HepG2 (cell line): Measurements from ENCODE around the gene SRPK3. TPM values are rescaled to one million over a fixed set of nuclear protein-coding genes. Genes with fewer than 3 reads are reported as not detected.

ENCODE experiments used
- ATAC-seq: fragments of 200-7000 bp; cut with Tn5 transposase; 3 replicates; pipeline ENCODE4 v1.9.1; 2020; ENCODE audit warnings: mild to moderate bottlenecking, moderate library complexity
- BruUV-seq: library from RNA; stranded (reverse); fragments of 400-500 nt; replicated peaks from 2 replicates; lab custom pipeline; 2021; lab: Mats Ljungman, UMichigan
- CTCF ChIA-PET: fragments of 300-600 bp; formaldehyde crosslinking; extraction: SDS; loops from one replicate; lab custom pipeline; 2021; ENCODE audit warnings: low total read pairs, inconsistent platforms, low intra/inter-chr PET ratio; lab: Yijun Ruan, JAX
- POLR2A ChIA-PET: fragments of 350-600 bp; sonication (Branson Sonifier 250); formaldehyde crosslinking; loops from one replicate; lab custom pipeline; 2020; ENCODE audit warnings: antibody characterized with exemption, inconsistent platforms; lab: Yijun Ruan, JAX
- DNase-seq: peaks from one replicate; pipeline ENCODE4 v3.0.0-alpha.2; 2015; ENCODE audit warnings: low spot score
- FAIRE-seq: peaks from 3 replicates; lab custom pipeline; 2011; peaks lifted over from hg19 to GRCh38; lab: Jason Lieb, UNC
- H2AFZ ChIP-seq: one replicate; pipeline ENCODE4 v1.6.1; 2011; ENCODE audit warnings: low read length, inconsistent platforms
- H3K27ac ChIP-seq: fragments of 300-600 bp; 3 replicates; pipeline ENCODE4 v1.8.0; 2011; ENCODE audit warnings: mixed run types, mild to moderate bottlenecking, mixed read lengths, low read length, inconsistent platforms; ENCODE audit not compliant: insufficient read depth; ENCODE audit errors: extremely low read length
- H3K27me3 ChIP-seq, 2 experiments: fragments of 200-600 bp in 1 of 2; 2 replicates in 1 of 2; 3 replicates in 1 of 2; pipeline versions ENCODE4 v1.6.0 to v1.8.0; 2011; ENCODE audit warnings: low read length in 2 of 2, mild to moderate bottlenecking in 2 of 2, moderate library complexity in 2 of 2, inconsistent platforms in 1 of 2; ENCODE audit not compliant: insufficient read depth in 2 of 2, control insufficient read depth in 1 of 2
- H3K36me3 ChIP-seq, 2 experiments: fragments of 200-600 bp in 1 of 2; replicated peaks in 1 of 2; 2 replicates in 1 of 2; 3 replicates in 1 of 2; pipeline versions ENCODE4 v1.5.1 to v1.8.0; 2011; ENCODE audit warnings: low read length in 2 of 2, inconsistent platforms in 1 of 2; ENCODE audit not compliant: insufficient read depth in 2 of 2, control insufficient read depth in 1 of 2
- H3K4me1 ChIP-seq: 2 replicates; pipeline ENCODE4 v1.5.1; 2012; ENCODE audit warnings: low read length, inconsistent platforms; ENCODE audit not compliant: insufficient read depth
- H3K4me2 ChIP-seq: 2 replicates; pipeline ENCODE4 v1.6.0; 2011; ENCODE audit warnings: low read depth, low read length, inconsistent platforms
- H3K4me3 ChIP-seq, 3 experiments: fragments of 200-600 bp in 1 of 3; sonication (generic), shearing (Covaris generic) in 1 of 3; replicated peaks in 1 of 3; 2 replicates each; pipeline ENCODE4 v1.5.1; 2011 to 2016; ENCODE audit warnings: low read length in 3 of 3, inconsistent platforms in 2 of 3, low read depth in 2 of 3, mild to moderate bottlenecking in 2 of 3, control low read depth in 1 of 3, mixed read lengths in 1 of 3; ENCODE audit not compliant: insufficient read depth in 1 of 3
- H3K79me2 ChIP-seq: one replicate; pipeline ENCODE4 v1.6.1; 2011; ENCODE audit warnings: low read length, inconsistent platforms; ENCODE audit not compliant: insufficient read depth
- H3K9ac ChIP-seq: 2 replicates; pipeline ENCODE4 v1.6.0; 2011; ENCODE audit warnings: mild to moderate bottlenecking, low read depth, low read length, inconsistent platforms; ENCODE audit not compliant: insufficient read depth
- H3K9me3 ChIP-seq: 2 replicates; pipeline ENCODE4 v1.5.1; 2012; ENCODE audit warnings: mild to moderate bottlenecking, low read length
- H4K20me1 ChIP-seq: 2 replicates; pipeline ENCODE4 v1.6.0; 2011; ENCODE audit warnings: inconsistent platforms, mild to moderate bottlenecking, low read length, moderate library complexity; ENCODE audit not compliant: insufficient read depth
- BRD4 ChIP-seq: sonication (generic); formaldehyde crosslinking; IDR thresholded peaks from 2 replicates; pipeline ENCODE4 v1.4.0; 2020; ENCODE audit warnings: missing genetic modification reagents
- HNRNPH1 ChIP-seq: fragments of 200-400 bp; formaldehyde crosslinking; optimal IDR thresholded peaks from 2 replicates; pipeline ENCODE3; 2017; ENCODE audit warnings: mild to moderate bottlenecking, low read depth, low read length
- HOXD1 ChIP-seq: sonication (generic); formaldehyde crosslinking; IDR thresholded peaks from 2 replicates; pipeline ENCODE4 v1.5.0; 2020; ENCODE audit warnings: missing genetic modification reagents
- MED1 ChIP-seq: sonication (generic); formaldehyde crosslinking; IDR thresholded peaks from 2 replicates; pipeline ENCODE4 v1.4.0; 2020; ENCODE audit warnings: missing genetic modification reagents
- MYNN ChIP-seq: sonication (generic); formaldehyde crosslinking; IDR thresholded peaks from 2 replicates; pipeline ENCODE4 v1.4.0; 2020; ENCODE audit warnings: mild to moderate bottlenecking, low read depth, missing genetic modification reagents
- NCOR1 ChIP-seq: fragments of 200-600 bp; sonication (generic); IDR thresholded peaks from 2 replicates; pipeline ENCODE4 v1.7.0; 2017; ENCODE audit warnings: antibody characterized with exemption, low read length, borderline replicate concordance
- XBP1 ChIP-seq: sonication (generic); formaldehyde crosslinking; IDR thresholded peaks from 2 replicates; pipeline ENCODE4 v1.5.0; 2020; ENCODE audit warnings: missing genetic modification reagents
- ZBTB7B ChIP-seq: sonication (generic); formaldehyde crosslinking; IDR thresholded peaks from 2 replicates; pipeline ENCODE4 v1.4.0; 2020; ENCODE audit warnings: missing genetic modification reagents
- ZC3H13 ChIP-seq: sonication (generic); formaldehyde crosslinking; IDR thresholded peaks from 2 replicates; pipeline ENCODE4 v1.8.1; 2023; ENCODE audit warnings: mild to moderate bottlenecking, missing genetic modification reagents, moderate library complexity
- ZNF569 ChIP-seq: sonication (generic); formaldehyde crosslinking; IDR thresholded peaks from 2 replicates; pipeline ENCODE4 v1.5.0; 2020; ENCODE audit warnings: mild to moderate bottlenecking, missing genetic modification reagents, moderate library complexity, borderline replicate concordance
- ZNF605 ChIP-seq: sonication (generic); formaldehyde crosslinking; IDR thresholded peaks from 2 replicates; pipeline ENCODE4 v1.8.0; 2022; ENCODE audit warnings: mild to moderate bottlenecking, missing genetic modification reagents
- ZNF749 ChIP-seq: sonication (generic); formaldehyde crosslinking; IDR thresholded peaks from 2 replicates; pipeline ENCODE4 v1.8.0; 2022; ENCODE audit warnings: mild to moderate bottlenecking, missing genetic modification reagents, moderate library complexity, borderline replicate concordance
- WGBS: methylation state at CpG from one replicate; pipeline ENCODE4 v1.1.6; 2017; ENCODE audit warnings: low lambda C conversion rate; 5-methylcytosine and 5-hydroxymethylcytosine counted together
- in situ Hi-C: cut with HindIII; loops from 2 replicates; pipeline ENCODE4 v1.10.0; 2017; ENCODE audit warnings: low pct_unique_long_range_greater_than_20kb; ENCODE audit not compliant: extremely low pct_ligation_motif_present
- intact Hi-C: fragments of 100-400 bp; cut with micrococcal nuclease; formaldehyde crosslinking; loops from one replicate; pipeline ENCODE4 v1.10.0; 2022; ENCODE audit not compliant: unreplicated experiment
- polyA plus RNA-seq, 8 experiments: library from polyadenylated mRNA; depleted of rRNA in 3 of 8; stranded (reverse) in 7 of 8; unstranded in 1 of 8; fragments of >200 nt; fragmentation: Illumina TruSeq in 4 of 8; extraction: Trizol in 4 of 8; gene quantifications; 2 replicates each; pipeline versions ENCODE4 v1.2.1 to v1.2.3, GENCODE V29; 2011 to 2016; ENCODE audit warnings: low read depth in 4 of 8, missing spikeins in 1 of 8, mixed read lengths in 1 of 8; ENCODE audit not compliant: insufficient read depth in 1 of 8
- total RNA-seq, 5 experiments: library from RNA; depleted of rRNA; stranded (reverse); fragments of >200 nt; fragmentation: Illumina TruSeq; extraction: Trizol; gene quantifications; 2 replicates each; pipeline ENCODE4 v1.2.3, GENCODE V29; 2016; ENCODE audit warnings: low read depth in 1 of 5
- TF ChIP-seq, protein P1 (sequence below): sonication (generic); formaldehyde crosslinking; IDR thresholded peaks from 2 replicates; pipeline ENCODE4 v1.5.0; 2020; ENCODE audit warnings: mild to moderate bottlenecking, missing genetic modification reagents, borderline replicate concordance
- TF ChIP-seq, protein P2 (sequence below): sonication (generic); formaldehyde crosslinking; IDR thresholded peaks from 2 replicates; pipeline ENCODE4 v1.4.0; 2020; ENCODE audit warnings: mild to moderate bottlenecking, missing genetic modification reagents, borderline replicate concordance

Gene SRPK3
- total and polyA plus RNA-seq, 2 of the 13 experiments (the other 11 are each of a cell fraction or from before 2014, with no cell fraction given), result 0.22 to 0.30 TPM

DNA sequence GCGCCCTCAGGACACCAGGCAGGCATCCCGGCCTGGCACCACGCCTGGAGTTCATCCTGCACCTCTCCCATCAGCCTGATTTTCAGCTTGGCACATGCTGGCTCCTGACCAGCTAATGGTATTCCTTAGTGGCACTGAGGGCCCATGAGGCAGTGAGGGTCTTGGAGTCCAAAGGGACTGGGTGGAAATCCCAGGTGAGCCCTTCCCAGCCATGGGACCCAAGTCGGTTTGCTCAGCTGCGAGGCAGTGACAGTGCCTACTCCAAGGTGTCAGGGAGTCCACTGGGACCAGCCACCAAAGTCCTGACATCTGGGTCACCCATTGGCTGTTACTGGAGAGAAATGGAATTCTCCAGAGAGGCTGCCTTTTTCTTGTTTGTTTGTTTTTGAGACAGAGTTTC is 18.5 kb downstream of the SRPK3 start:
- WGBS, result 100% methylated on average over 3 of the region's 5 CpGs
- intact Hi-C loops (no loop called here), in situ Hi-C loops (no loop called here)
- H3K27ac ChIP-seq, result no peak overlapping the region
- DNase-seq, result no peak
- H4K20me1 ChIP-seq, result no peaks in the 10 kb centered on the region
- no peak for ATAC-seq
- no peak overlapping the region for H3K4me3 ChIP-seq
- FAIRE-seq, result no peak
- no peak overlapping the region for H3K9ac ChIP-seq
- no TSS peak for BruUV-seq
- ChIA-PET CTCF (no interaction called here), POLR2A (no interaction called here)
- peaks cover 10% of the 10 kb centered on the region for H3K79me2 ChIP-seq
- H3K4me2 ChIP-seq, result no peak overlapping the region
- H3K9me3 ChIP-seq, result no peaks in the 10 kb centered on the region
- TF ChIP-seq XBP1 (CRISPR knock-in tag) (no peak), HNRNPH1 (no peak), MYNN (no peak), NCOR1 (no peak), ZC3H13 (CRISPR knock-in tag) (no peak), MED1 (CRISPR knock-in tag) (no peak), ZNF605 (CRISPR knock-in tag) (no peak), ZNF749 (no peak), HOXD1 (no peak), ZBTB7B (CRISPR knock-in tag) (no peak), ZNF569 (CRISPR knock-in tag) (no peak), BRD4 (CRISPR knock-in tag) (no peak)
- TF ChIP-seq, protein P1, sequence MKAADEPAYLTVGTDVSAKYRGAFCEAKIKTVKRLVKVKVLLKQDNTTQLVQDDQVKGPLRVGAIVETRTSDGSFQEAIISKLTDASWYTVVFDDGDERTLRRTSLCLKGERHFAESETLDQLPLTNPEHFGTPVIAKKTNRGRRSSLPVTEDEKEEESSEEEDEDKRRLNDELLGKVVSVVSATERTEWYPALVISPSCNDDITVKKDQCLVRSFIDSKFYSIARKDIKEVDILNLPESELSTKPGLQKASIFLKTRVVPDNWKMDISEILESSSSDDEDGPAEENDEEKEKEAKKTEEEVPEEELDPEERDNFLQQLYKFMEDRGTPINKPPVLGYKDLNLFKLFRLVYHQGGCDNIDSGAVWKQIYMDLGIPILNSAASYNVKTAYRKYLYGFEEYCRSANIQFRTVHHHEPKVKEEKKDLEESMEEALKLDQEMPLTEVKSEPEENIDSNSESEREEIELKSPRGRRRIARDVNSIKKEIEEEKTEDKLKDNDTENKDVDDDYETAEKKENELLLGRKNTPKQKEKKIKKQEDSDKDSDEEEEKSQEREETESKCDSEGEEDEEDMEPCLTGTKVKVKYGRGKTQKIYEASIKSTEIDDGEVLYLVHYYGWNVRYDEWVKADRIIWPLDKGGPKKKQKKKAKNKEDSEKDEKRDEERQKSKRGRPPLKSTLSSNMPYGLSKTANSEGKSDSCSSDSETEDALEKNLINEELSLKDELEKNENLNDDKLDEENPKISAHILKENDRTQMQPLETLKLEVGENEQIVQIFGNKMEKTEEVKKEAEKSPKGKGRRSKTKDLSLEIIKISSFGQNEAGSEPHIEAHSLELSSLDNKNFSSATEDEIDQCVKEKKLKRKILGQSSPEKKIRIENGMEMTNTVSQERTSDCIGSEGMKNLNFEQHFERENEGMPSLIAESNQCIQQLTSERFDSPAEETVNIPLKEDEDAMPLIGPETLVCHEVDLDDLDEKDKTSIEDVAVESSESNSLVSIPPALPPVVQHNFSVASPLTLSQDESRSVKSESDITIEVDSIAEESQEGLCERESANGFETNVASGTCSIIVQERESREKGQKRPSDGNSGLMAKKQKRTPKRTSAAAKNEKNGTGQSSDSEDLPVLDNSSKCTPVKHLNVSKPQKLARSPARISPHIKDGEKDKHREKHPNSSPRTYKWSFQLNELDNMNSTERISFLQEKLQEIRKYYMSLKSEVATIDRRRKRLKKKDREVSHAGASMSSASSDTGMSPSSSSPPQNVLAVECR (CRISPR knock-in tag), result no peak
- TF ChIP-seq, protein P2, sequence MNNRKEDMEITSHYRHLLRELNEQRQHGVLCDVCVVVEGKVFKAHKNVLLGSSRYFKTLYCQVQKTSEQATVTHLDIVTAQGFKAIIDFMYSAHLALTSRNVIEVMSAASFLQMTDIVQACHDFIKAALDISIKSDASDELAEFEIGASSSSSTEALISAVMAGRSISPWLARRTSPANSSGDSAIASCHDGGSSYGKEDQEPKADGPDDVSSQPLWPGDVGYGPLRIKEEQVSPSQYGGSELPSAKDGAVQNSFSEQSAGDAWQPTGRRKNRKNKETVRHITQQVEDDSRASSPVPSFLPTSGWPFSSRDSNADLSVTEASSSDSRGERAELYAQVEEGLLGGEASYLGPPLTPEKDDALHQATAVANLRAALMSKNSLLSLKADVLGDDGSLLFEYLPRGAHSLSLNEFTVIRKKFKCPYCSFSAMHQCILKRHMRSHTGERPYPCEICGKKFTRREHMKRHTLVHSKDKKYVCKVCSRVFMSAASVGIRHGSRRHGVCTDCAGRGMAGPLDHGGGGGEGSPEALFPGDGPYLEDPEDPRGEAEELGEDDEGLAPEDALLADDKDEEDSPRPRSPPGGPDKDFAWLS (CRISPR knock-in tag), result no peak
- H3K36me3 ChIP-seq, result peaks cover 0 to 2% of the 10 kb centered on the region in 2 experiments; a peak in 1 of 5 replicates
- H3K4me1 ChIP-seq, result peaks cover 12% of the 10 kb centered on the region
- no peak overlapping the region for H2AFZ ChIP-seq
- peaks cover 0 to 2% of the 10 kb centered on the region in 2 experiments; a peak in 1 of 5 replicates for H3K27me3 ChIP-seq
